Nasal cavity respiratory epithelium epithelial cell of viscerocranial mucosa (primary cell): ENCODE data around the gene EN1. TPM values are rescaled to one million over a fixed set of nuclear protein-coding genes. Genes with fewer than 3 reads are reported as not detected.

Experiments
- total RNA-seq: library from RNA; depleted of rRNA; stranded (reverse); fragments of >200 nt; gene quantifications from 2 replicates; pipeline ENCODE4 v1.2.3, GENCODE V29; 2014

Gene EN1
- total RNA-seq = not detected in 2 replicates

GRCh38 chr2:118846953-118847761 is at the start of gene EN1:
TSS of gene EN1 (minus strand) at chr2:118847648. CDS start at chr2:118847167, 481 bp downstream.

Other genes with a start within 250 kb of the EN1 start
- 0.07 TPM in 1 of 2 replicates, not detected in the other for gene MARCO, start 94.5 kb upstream of the EN1 start, total RNA-seq